ENCODE results near the gene IFI30. TPM values are rescaled to one million over a fixed set of nuclear protein-coding genes. Genes with fewer than 3 reads are reported as not detected.

IFI30 gene
- total RNA-seq, 4 donors from 2014 or later: 36.3 to 58.4 (median 40.1) TPM

DNA sequence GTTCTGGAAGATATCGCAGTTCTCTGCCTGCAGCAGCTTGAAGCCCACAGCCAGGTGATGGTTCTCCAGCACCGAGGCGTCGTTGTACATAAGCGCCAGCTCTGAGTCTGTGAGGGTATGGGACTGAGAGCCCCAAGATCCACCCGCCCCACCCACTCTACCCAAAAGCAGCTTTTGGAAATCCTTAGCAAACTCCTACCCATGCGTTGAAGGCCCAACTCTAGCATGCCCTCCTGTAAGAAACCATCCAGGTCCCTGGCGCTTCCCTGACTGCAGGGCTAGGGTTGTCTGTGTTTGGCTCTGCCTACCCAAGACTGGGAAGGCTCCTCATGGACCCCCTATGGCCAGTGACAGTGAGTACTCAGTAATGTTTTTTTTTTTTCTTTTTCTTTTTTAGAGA is 43.2 kb downstream of the IFI30 start:
- TF ChIP-seq, protein P1, sequence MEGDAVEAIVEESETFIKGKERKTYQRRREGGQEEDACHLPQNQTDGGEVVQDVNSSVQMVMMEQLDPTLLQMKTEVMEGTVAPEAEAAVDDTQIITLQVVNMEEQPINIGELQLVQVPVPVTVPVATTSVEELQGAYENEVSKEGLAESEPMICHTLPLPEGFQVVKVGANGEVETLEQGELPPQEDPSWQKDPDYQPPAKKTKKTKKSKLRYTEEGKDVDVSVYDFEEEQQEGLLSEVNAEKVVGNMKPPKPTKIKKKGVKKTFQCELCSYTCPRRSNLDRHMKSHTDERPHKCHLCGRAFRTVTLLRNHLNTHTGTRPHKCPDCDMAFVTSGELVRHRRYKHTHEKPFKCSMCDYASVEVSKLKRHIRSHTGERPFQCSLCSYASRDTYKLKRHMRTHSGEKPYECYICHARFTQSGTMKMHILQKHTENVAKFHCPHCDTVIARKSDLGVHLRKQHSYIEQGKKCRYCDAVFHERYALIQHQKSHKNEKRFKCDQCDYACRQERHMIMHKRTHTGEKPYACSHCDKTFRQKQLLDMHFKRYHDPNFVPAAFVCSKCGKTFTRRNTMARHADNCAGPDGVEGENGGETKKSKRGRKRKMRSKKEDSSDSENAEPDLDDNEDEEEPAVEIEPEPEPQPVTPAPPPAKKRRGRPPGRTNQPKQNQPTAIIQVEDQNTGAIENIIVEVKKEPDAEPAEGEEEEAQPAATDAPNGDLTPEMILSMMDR (IDR thresholded peaks at IDR 0.05): no peak
- no peak for TF ChIP-seq POLR2A (IDR thresholded peaks at IDR 0.05)
- no peak for DNase-seq
- no peaks in the 10 kb centered on the region for H3K27me3 ChIP-seq
- H3K4me3 ChIP-seq (replicated peaks in 1 of 3): no peak overlapping the region
- peaks cover 0 to 9% of the 10 kb centered on the region in 2 donors for H3K4me1 ChIP-seq
- H3K9me3 ChIP-seq: no peaks in the 10 kb centered on the region
- intact Hi-C loops (cut with DNase I): no loop called here
- H3K36me3 ChIP-seq: no peaks in the 10 kb centered on the region
- H3K27ac ChIP-seq: no peak overlapping the region
- WGBS, 2 donors: 91 to 93% methylated on average over 8 of the region's 8 CpGs

DNA sequence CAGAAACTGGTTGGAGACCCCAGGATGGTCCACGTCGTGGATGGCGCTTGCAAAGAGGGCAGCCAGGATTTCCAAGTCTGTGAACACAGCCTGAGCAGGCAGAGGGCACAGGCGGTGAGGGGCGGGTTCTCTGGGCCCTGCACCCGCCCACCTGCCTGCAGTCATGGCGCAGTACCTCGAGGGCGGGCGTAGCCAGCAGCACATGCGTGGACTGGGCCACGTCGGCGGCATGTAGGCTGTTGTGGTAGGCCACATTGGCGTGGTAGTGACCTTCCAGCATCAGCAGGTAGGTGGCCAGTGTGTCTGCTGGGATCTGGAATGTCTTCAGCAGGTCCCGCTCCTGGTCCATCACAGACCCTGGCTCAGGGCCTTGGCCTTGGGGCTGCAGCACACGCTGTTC is 44.5 kb downstream of the IFI30 start:
- no peak overlapping the region for H3K4me3 ChIP-seq (replicated peaks in 1 of 3)
- H3K27ac ChIP-seq: no peak overlapping the region
- DNase-seq: no peak
- H3K4me1 ChIP-seq: peaks cover 0 to 9% of the 10 kb centered on the region in 2 donors
- intact Hi-C loops (cut with DNase I): no loop called here
- H3K9me3 ChIP-seq: no peaks in the 10 kb centered on the region
- no peaks in the 10 kb centered on the region for H3K27me3 ChIP-seq
- no peaks in the 10 kb centered on the region for H3K36me3 ChIP-seq
- 88 to 89% methylated on average over 6 to 10 of the region's 17 CpGs for WGBS, 2 donors
- TF ChIP-seq, protein P1 (IDR thresholded peaks at IDR 0.05): no peak
- TF ChIP-seq POLR2A (IDR thresholded peaks at IDR 0.05): no peak

DNA sequence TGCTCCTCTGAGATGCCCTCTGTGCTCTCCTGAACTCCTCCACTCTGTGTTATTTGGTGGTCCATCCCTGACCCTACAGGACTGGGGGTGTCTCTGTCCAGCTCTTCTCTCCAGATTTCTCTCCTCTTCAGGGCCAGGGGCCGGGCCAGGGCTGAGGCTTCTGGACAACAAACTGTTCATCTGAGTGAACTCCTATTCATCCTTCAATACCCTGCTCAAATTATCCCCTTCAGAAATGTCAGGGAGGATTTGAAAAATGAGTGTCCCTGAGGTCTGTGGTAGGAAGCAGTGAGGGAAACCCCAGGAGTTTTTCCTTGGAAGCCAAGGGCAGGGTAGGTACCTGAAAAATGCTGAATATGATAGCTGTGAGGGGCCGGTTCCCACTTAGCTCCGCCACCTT is 45.0 kb downstream of the IFI30 start:
- Histone ChIP-seq H3K4me1 (peaks cover 0 to 9% of the 10 kb centered on the region in 2 donors), H3K9me3 (no peaks in the 10 kb centered on the region), H3K27me3 (no peaks in the 10 kb centered on the region), H3K36me3 (no peaks in the 10 kb centered on the region), H3K27ac (no peak overlapping the region), H3K4me3 (replicated peaks in 1 of 3) (no peak overlapping the region)
- no peak for DNase-seq
- intact Hi-C loops (cut with DNase I): no loop called here
- TF ChIP-seq, protein P1 (IDR thresholded peaks at IDR 0.05): no peak
- no peak for TF ChIP-seq POLR2A (IDR thresholded peaks at IDR 0.05)
- WGBS, 2 donors: 87 to 89% methylated on average over 3 of the region's 3 CpGs

DNA sequence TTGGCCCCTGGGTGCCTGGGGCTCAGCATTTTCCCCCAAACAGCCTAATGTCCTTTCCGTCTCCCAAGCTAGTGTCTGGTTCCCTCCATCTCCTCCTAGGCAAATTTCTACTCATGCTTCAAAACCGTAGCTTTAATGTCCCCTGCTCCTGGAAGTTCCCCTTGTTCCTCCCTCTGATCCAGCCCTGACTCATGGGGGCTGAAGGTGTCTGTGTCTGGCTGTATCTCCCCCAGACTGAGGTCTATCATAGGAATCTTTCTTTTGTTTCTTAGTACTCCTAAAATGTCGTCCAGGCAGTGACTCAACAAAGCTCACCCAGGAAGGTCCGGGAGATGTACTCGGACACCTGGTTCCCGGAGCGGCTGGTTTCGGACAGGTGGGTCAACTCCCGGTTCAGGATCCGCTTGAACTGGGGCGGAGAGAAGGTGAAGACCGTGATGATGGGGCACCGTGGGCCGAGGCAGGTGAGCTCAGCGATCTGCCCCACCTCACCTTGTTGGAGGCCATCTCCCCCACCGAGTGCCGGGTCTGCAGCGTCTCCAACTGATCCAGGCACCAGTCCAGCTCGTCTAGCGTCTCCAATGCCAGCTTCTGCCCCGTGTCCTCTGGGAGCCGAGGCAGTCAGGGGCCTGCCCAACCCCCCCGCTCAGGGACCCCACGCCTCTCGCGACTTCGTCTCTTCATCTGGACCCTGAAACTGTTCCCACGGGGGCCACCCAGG is 46.5 kb downstream of the IFI30 start:
- Histone ChIP-seq H3K27me3 (peaks cover 3% of the 10 kb centered on the region), H3K4me1 (peaks cover 5 to 18% of the 10 kb centered on the region in 2 donors), H3K36me3 (no peaks in the 10 kb centered on the region), H3K9me3 (no peaks in the 10 kb centered on the region), H3K4me3 (replicated peaks in 1 of 3) (no peak overlapping the region), H3K27ac (no peak overlapping the region)
- intact Hi-C loops (cut with DNase I): no loop called here
- WGBS, 2 donors: 71 to 84% methylated on average over 3 to 23 of the region's 28 CpGs
- no peak for DNase-seq
- TF ChIP-seq, protein P1 (IDR thresholded peaks at IDR 0.05): no peak
- no peak for TF ChIP-seq POLR2A (IDR thresholded peaks at IDR 0.05)

DNA sequence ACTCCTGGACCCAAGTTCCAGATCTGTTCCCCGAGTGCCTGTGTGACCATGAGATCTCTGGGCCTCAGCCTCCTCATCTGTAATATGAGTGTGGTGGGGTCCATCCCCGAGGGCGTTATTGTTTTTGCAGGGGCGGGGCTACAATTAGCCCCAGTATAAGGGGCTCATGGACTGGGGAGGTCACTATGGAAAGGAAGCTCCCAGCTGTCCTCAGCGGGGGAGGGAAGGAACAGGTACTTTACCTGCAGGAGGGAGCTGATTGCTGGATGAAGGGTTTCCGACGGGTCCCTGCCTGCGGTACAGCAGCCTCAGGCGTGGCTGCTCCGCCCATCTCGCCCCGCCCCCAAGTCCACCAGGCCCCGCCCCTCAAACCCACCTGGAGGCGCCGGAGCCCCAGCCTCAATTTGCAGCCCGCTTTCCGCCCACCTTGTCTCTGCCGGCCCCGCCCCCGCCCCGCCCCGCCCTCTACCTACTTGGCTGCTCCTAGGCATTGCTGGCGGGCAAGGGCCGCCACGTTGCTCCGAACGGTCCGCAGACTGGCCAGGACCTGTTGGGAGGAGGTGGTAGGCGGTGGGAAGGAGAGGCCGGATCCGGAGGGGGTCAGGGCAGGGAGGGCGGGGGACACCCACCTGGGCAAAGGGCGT is 47.1 kb downstream of the IFI30 start:
- H3K27ac ChIP-seq: no peak overlapping the region
- intact Hi-C loops (cut with DNase I): no loop called here
- WGBS, 2 donors: 9% methylated on average over 10 of the region's 33 CpGs; no CpG with 5 or more reads in 1 of the 2 donors
- TF ChIP-seq, protein P1 (IDR thresholded peaks at IDR 0.05): no peak
- no peak for TF ChIP-seq POLR2A (IDR thresholded peaks at IDR 0.05)
- H3K36me3 ChIP-seq: no peaks in the 10 kb centered on the region
- peak; percentile 18 to 30 for DNase-seq
- H3K9me3 ChIP-seq: no peaks in the 10 kb centered on the region
- H3K4me1 ChIP-seq: peaks cover 7 to 25% of the 10 kb centered on the region in 2 donors
- no peak overlapping the region for H3K4me3 ChIP-seq (replicated peaks in 1 of 3)
- H3K27me3 ChIP-seq: peaks cover 8% of the 10 kb centered on the region

All from thyroid gland (tissue), 4 donors.